CD4-positive, alpha-beta T cell treated with Interleukin-12 subunit alpha and Interleukin-12 subunit beta, for 1 hour (primary cell): ENCODE results near the gene GLDC.
"Not testable (repeated sequence)": the region's sequence is repeated elsewhere in the genome, so short reads cannot be mapped to it uniquely, and the experiment has no call there.

Experiments
- DNase-seq: peaks from one replicate; pipeline ENCODE4 v3.0.0-alpha.2; 2020

GLDC gene

GRCh38 chr9:6660512-6660911 is 15.0 kb upstream of the GLDC start:
- DNase-seq, result no peak

- no peak for DNase-seq
Observed at GRCh38 chr9:6658628-6659353, 13.3 kb upstream of the GLDC start.

- no peak for DNase-seq
Observed at GRCh38 chr9:6656614-6657300, 11.2 kb upstream of the GLDC start.

- no peak for DNase-seq
Observed at GRCh38 chr9:6655036-6655435, 9.5 kb upstream of the GLDC start.

- peak; percentile 10 for DNase-seq
Observed at GRCh38 chr9:6646293-6646636, 736 bp upstream of the GLDC start.

- peak; percentile 2 for DNase-seq
Observed at GRCh38 chr9:6645105-6645354, 499 bp downstream of the GLDC start.

GRCh38 chr9:6644346-6645104 is 1.0 kb downstream of the GLDC start:
- DNase-seq, result no peak

GRCh38 chr9:6641961-6642360 is 3.6 kb downstream of the GLDC start:
- DNase-seq, result no peak

GRCh38 chr9:6641561-6641960 is 4.0 kb downstream of the GLDC start:
- no peak for DNase-seq

GRCh38 chr9:6641056-6641455 is 4.5 kb downstream of the GLDC start:
- DNase-seq, result no peak

GRCh38 chr9:6640268-6641051 is 5.1 kb downstream of the GLDC start:
- no peak for DNase-seq

- no peak for DNase-seq
Observed at GRCh38 chr9:6639622-6640021, 5.9 kb downstream of the GLDC start.

- DNase-seq, result no peak
Observed at GRCh38 chr9:6634444-6634843, 11.1 kb downstream of the GLDC start.

- DNase-seq, result no peak
Observed at GRCh38 chr9:6633378-6633777, 12.2 kb downstream of the GLDC start.

GRCh38 chr9:6632516-6633183 is 12.9 kb downstream of the GLDC start:
- DNase-seq, result no peak

- DNase-seq, result no peak
Observed at GRCh38 chr9:6631207-6631512, 14.4 kb downstream of the GLDC start.

GRCh38 chr9:6630502-6631206 is 14.9 kb downstream of the GLDC start:
- DNase-seq, result peak; percentile 18

GRCh38 chr9:6628704-6629103 is 16.8 kb downstream of the GLDC start:
- no peak for DNase-seq

- DNase-seq, result no peak
Observed at GRCh38 chr9:6625363-6625762, 20.2 kb downstream of the GLDC start.

- not testable (repeated sequence) for DNase-seq
Observed at GRCh38 chr9:6622784-6623183, 22.7 kb downstream of the GLDC start.

- DNase-seq, result no peak
Observed at GRCh38 chr9:6620796-6621195, 24.7 kb downstream of the GLDC start.

- no peak for DNase-seq
Observed at GRCh38 chr9:6620353-6620752, 25.2 kb downstream of the GLDC start.

GRCh38 chr9:6619909-6620308 is 25.6 kb downstream of the GLDC start:
- no peak for DNase-seq
